K562 (cell line): Measurements from ENCODE around the gene SLC22A16. TPM values are rescaled to one million over a fixed set of nuclear protein-coding genes. Genes with fewer than 3 reads are reported as not detected.
A peak's percentile ranks its signal among the peaks of the same experiment; 100 is the strongest.

Source experiments
- ATF3 ChIP-seq, 2 experiments: fragments of 450-650 bp in 1 of 2; sonication (generic) in 1 of 2; formaldehyde crosslinking in 1 of 2; IDR thresholded peaks in 1 of 2; conservative IDR thresholded peaks in 1 of 2; 2 replicates each; pipeline versions ENCODE4 v1.6.1 to v1.8.1; 2016 to 2023; ENCODE audit warnings: mild to moderate bottlenecking in 2 of 2, moderate library complexity in 2 of 2, inconsistent platforms in 1 of 2, missing genetic modification reagents in 1 of 2
- CEBPG ChIP-seq, 3 experiments: fragments of 200-800 bp in 1 of 3; sonication (Bioruptor generic) in 1 of 3; sonication (generic) in 1 of 3; formaldehyde crosslinking in 1 of 3; IDR thresholded peaks in 2 of 3; conservative IDR thresholded peaks in 1 of 3; 2 replicates each; pipeline versions ENCODE4 v1.6.1 to v1.8.0; 2016 to 2022; ENCODE audit warnings: missing compliant biosample characterization in 2 of 3, missing genetic modification characterization in 2 of 3, mild to moderate bottlenecking in 1 of 3, missing genetic modification reagents in 1 of 3
- CHCHD3 ChIP-seq: fragments of 250-450 bp; sonication (Bioruptor Pico); IDR thresholded peaks from 2 replicates; pipeline ENCODE4 v2.1.2; 2022; ENCODE audit warnings: mild to moderate bottlenecking
- ETV1 ChIP-seq: fragments of 450-650 bp; conservative IDR thresholded peaks from 2 replicates; pipeline ENCODE4 v1.6.1; 2016; ENCODE audit warnings: missing genetic modification characterization, control low read depth, low read depth, missing compliant biosample characterization
- ETV6 ChIP-seq, 3 experiments: fragments of 150-350 bp in 1 of 3; sonication (generic) in 1 of 3; formaldehyde crosslinking in 1 of 3; IDR thresholded peaks; 2 replicates each; pipeline versions ENCODE4 v1.6.1 to v1.8.0; 2014 to 2022; ENCODE audit warnings: borderline replicate concordance in 2 of 3, low read depth in 2 of 3, antibody characterized with exemption in 1 of 3, low read length in 1 of 3, mild to moderate bottlenecking in 1 of 3, missing genetic modification reagents in 1 of 3
- HNRNPUL1 ChIP-seq: fragments of 200-400 bp; formaldehyde crosslinking; IDR thresholded peaks from 2 replicates; pipeline ENCODE4 v1.6.1; 2017; ENCODE audit warnings: low read length
- ILK ChIP-seq: fragments of 450-650 bp; IDR thresholded peaks from 2 replicates; pipeline ENCODE4 v1.6.1; 2016; ENCODE audit warnings: missing genetic modification characterization, low read depth, mild to moderate bottlenecking, missing compliant biosample characterization, moderate library complexity, borderline replicate concordance
- JUND ChIP-seq, 2 experiments: IDR thresholded peaks; 2 replicates in 1 of 2; 3 replicates in 1 of 2; pipeline ENCODE4 v1.6.1; 2011; ENCODE audit warnings: borderline replicate concordance in 2 of 2, low read depth in 2 of 2, low read length in 2 of 2, improper control_type of control experiment in 1 of 2, missing biosample characterization in 1 of 2, missing genetic modification characterization in 1 of 2, missing genetic modification reagents in 1 of 2
- NKRF ChIP-seq: fragments of 450-650 bp; IDR thresholded peaks from 2 replicates; pipeline ENCODE4 v1.6.1; 2016; ENCODE audit warnings: borderline replicate concordance
- PBX2 ChIP-seq, 2 experiments: IDR thresholded peaks in 1 of 2; conservative IDR thresholded peaks in 1 of 2; 2 replicates each; pipeline ENCODE4 v1.6.1; 2016; ENCODE audit warnings: low read depth in 2 of 2, mild to moderate bottlenecking in 1 of 2, missing compliant biosample characterization in 1 of 2, missing genetic modification characterization in 1 of 2, moderate library complexity in 1 of 2
- SMARCE1 ChIP-seq: fragments of 450-650 bp; IDR thresholded peaks from 2 replicates; pipeline ENCODE4 v1.7.1; 2016; ENCODE audit warnings: mild to moderate bottlenecking
- SP1 ChIP-seq: sonication (generic); formaldehyde crosslinking; IDR thresholded peaks from 2 replicates; pipeline ENCODE4 v1.8.1; 2022; ENCODE audit warnings: mild to moderate bottlenecking, missing genetic modification reagents
- ZEB2 ChIP-seq: fragments of 450-650 bp; IDR thresholded peaks from 2 replicates; pipeline ENCODE4 v1.6.1; 2016
- polyA plus RNA-seq, 8 experiments: library from polyadenylated mRNA; depleted of rRNA in 4 of 8; stranded (reverse) in 5 of 8; unstranded in 3 of 8; fragments of >200 nt; fragmentation: Nextera tagmentation in 2 of 8; fragmentation: Illumina TruSeq in 1 of 8; extraction: Ambion mirVana in 2 of 8; extraction: Trizol in 1 of 8; gene quantifications; 2 replicates each; pipeline versions ENCODE4 v1.2.1 to v1.2.3, GENCODE V29; 2011 to 2014; ENCODE audit warnings: inconsistent platforms in 1 of 8, missing spikeins in 1 of 8
- total RNA-seq, 7 experiments: library from RNA; depleted of rRNA in 6 of 7; stranded (reverse); fragments of >200 nt in 6 of 7; fragmentation: Illumina TruSeq in 2 of 7; extraction: Trizol in 2 of 7; gene quantifications; 2 replicates each; pipeline versions ENCODE4 v1.2.1 to v1.2.3, GENCODE V29; 2011 to 2021; ENCODE audit warnings: low replicate concordance in 1 of 7
- TF ChIP-seq, protein P1 (sequence below), 3 experiments: IDR thresholded peaks in 2 of 3; conservative IDR thresholded peaks in 1 of 3; 2 replicates each; pipeline ENCODE4 v1.5.1; 2011 to 2012; ENCODE audit warnings: low read length in 3 of 3, mild to moderate bottlenecking in 3 of 3, control low read depth in 2 of 3, improper control_type of control experiment in 1 of 3, inconsistent platforms in 1 of 3, low read depth in 1 of 3, mixed read lengths in 1 of 3, moderate library complexity in 1 of 3; ENCODE audit not compliant: insufficient read depth in 2 of 3
- TF ChIP-seq, protein P2 (sequence below): sonication (generic); formaldehyde crosslinking; IDR thresholded peaks from 2 replicates; pipeline ENCODE4 v1.8.1; 2022; ENCODE audit warnings: missing genetic modification reagents

The SLC22A16 gene
- total and polyA plus RNA-seq, 9 of the 15 experiments (the other 6 are each of a cell fraction or from before 2014, with no cell fraction given), result not detected

- TF ChIP-seq, protein P1, sequence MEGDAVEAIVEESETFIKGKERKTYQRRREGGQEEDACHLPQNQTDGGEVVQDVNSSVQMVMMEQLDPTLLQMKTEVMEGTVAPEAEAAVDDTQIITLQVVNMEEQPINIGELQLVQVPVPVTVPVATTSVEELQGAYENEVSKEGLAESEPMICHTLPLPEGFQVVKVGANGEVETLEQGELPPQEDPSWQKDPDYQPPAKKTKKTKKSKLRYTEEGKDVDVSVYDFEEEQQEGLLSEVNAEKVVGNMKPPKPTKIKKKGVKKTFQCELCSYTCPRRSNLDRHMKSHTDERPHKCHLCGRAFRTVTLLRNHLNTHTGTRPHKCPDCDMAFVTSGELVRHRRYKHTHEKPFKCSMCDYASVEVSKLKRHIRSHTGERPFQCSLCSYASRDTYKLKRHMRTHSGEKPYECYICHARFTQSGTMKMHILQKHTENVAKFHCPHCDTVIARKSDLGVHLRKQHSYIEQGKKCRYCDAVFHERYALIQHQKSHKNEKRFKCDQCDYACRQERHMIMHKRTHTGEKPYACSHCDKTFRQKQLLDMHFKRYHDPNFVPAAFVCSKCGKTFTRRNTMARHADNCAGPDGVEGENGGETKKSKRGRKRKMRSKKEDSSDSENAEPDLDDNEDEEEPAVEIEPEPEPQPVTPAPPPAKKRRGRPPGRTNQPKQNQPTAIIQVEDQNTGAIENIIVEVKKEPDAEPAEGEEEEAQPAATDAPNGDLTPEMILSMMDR (IDR thresholded peaks at IDR 0.05 in 2 of 3, conservative IDR thresholded peaks at IDR 0.05 in 1 of 3; ENCODE audit: insufficient read depth in 2 of 3, low read depth in 1 of 3, low read length in 3 of 3), result no peak
- TF ChIP-seq CEBPG (CRISPR knock-in tag; IDR thresholded peaks at IDR 0.05) (no peak), CEBPG (tag; conservative IDR thresholded peaks at IDR 0.05 in 1 of 2, IDR thresholded peaks at IDR 0.05 in 1 of 2) (no peak), HNRNPUL1 (no peak), JUND (IDR thresholded peaks at IDR 0.05; ENCODE audit: borderline replicate concordance, low read depth, low read length) (peak; percentile 65), JUND (tag; IDR thresholded peaks at IDR 0.05; ENCODE audit: borderline replicate concordance, low read depth, low read length) (peak; percentile 71; the same call in 1 of the 3 replicates), ILK (no peak), PBX2 (CRISPR knock-in tag; IDR thresholded peaks at IDR 0.05; ENCODE audit: low read depth) (no peak), PBX2 (tag; conservative IDR thresholded peaks at IDR 0.05; ENCODE audit: low read depth) (peak; percentile 25; the same call in 1 of the 2 replicates), ATF3 (IDR thresholded peaks at IDR 0.05) (peak; percentile 29; the same call in 1 of the 2 replicates), ATF3 (CRISPR knock-in tag; conservative IDR thresholded peaks at IDR 0.05) (no peak), ZEB2 (no peak), NKRF (no peak), CHCHD3 (CRISPR knock-in tag) (no peak), ETV1 (tag) (0 out of 2 replicates have a peak, but pooled peaks have one; percentile 17), ETV6 (IDR thresholded peaks at IDR 0.05; ENCODE audit: borderline replicate concordance in 1 of 2, low read depth in 2 of 2, low read length in 1 of 2) (0 out of 4 replicates have a peak, but pooled peaks of 1 of the 2 experiments have one; percentile 30), ETV6 (CRISPR knock-in tag; IDR thresholded peaks at IDR 0.05; ENCODE audit: borderline replicate concordance) (no peak), SMARCE1 (no peak), SP1 (no peak)
- TF ChIP-seq, protein P2, sequence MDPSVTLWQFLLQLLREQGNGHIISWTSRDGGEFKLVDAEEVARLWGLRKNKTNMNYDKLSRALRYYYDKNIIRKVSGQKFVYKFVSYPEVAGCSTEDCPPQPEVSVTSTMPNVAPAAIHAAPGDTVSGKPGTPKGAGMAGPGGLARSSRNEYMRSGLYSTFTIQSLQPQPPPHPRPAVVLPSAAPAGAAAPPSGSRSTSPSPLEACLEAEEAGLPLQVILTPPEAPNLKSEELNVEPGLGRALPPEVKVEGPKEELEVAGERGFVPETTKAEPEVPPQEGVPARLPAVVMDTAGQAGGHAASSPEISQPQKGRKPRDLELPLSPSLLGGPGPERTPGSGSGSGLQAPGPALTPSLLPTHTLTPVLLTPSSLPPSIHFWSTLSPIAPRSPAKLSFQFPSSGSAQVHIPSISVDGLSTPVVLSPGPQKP (CRISPR knock-in tag), result no peak
Measured at GRCh38 chr6:110398778-110399177, 77.6 kb downstream of the SLC22A16 start (continued).
